HG03520 (cell line): ENCODE data around the gene ACAA2.
"Not testable (repeated sequence)": the region's sequence is repeated elsewhere in the genome, so short reads cannot be mapped to it uniquely, and the experiment has no call there.

ENCODE experiments used
- ATAC-seq: cut with Tn5 transposase; IDR thresholded peaks from one replicate; pipeline ENCODE4 v1.9.1; 2021; ENCODE audit warnings: mild to moderate bottlenecking, moderate library complexity; ENCODE audit not compliant: unreplicated experiment

ACAA2 gene

DNA sequence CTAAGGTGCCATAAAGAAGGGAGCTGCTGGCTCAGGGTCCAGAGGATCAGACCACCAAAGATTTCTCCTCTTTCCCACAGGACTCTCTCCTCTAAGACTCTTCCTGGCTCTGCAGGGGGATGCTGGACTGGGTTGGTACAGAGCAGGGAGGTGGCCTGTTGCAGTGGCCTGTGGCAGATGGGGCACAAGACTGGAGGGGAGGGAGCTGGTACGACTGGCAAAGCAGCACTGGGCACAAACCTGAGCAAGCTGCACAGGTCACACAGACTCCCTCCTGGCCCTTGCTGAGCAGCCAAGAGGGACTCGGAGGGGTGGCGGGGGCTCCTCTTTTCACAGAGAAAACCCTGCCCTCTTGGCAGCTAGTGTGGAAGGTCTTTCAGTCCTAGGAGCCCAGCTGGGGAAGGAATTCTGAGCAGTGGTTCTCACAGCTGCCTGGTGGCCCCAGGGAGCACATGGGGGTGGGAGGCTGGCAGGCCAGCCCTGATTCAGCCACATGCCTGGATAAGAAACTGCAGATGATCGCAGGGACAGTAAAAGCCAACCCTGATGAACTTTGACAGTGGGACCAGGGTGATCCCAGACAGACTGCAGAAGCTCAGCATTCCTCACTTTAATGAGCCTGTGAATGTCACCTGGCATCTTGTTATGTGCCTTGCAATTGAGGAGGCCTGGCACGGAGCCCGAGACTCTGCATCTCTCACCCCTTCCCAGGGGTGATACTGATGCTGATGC is 32.5 kb upstream of the ACAA2 start:
- no peak for ATAC-seq

DNA sequence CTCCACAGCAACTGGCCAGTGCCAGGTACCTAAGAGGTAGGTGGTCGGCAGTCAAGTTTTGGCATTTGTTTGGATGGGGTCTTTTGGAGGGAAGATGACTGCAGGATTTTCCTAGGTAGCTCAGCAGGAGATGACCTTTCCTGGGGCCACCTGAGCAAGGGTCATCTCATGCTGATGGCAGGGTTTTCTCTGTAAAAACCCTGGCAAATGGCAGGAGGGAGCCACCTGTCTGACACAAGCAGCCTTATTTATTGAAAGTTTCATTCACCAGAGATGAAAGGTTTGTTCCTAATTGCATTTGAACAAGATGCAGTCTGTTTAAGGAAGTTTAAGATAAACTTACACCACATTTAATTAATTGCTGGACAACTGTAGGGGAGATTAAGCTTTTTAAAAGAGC is 31.6 kb upstream of the ACAA2 start:
- no peak for ATAC-seq

DNA sequence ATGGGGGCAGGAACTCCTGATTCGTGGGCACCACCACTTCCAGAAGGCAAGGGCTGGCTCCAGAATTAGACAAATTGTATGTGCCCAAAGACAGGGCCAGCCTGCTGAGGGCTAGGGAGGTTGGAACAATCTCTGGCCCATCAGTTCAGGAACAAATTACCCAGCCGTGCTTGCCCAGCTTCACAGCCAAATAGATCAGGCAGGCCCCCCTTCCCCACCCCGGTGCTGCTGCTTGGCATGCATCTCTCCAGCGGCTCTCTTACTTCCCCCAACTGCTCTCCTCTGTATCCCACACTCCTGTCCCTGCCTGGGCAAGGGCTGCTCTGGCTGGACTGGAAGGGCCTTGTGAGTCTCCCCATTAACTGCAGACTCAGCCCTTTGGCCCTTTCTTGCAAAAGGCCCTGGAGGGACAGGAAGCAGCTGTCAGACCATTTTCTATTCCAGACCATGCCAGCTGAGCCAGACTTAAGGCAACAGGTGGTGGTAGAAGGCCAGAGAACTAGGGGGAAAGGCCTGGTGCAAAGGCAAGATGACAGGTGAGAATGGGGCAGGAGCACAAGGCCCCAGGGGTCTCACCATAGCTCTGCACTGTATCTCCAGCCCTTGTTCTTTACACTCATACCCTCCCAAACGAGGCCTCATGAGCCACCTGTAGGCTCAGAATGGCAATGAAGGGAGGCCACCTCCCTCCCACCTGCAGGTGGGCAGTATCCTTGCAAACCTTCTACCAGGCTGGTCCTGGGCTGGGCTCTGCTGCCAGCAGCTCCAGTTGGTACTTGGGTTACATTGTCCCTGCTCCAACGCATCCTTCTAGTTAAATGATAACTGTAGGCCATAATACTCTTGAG is 30.7 kb upstream of the ACAA2 start:
- ATAC-seq = no peak

DNA sequence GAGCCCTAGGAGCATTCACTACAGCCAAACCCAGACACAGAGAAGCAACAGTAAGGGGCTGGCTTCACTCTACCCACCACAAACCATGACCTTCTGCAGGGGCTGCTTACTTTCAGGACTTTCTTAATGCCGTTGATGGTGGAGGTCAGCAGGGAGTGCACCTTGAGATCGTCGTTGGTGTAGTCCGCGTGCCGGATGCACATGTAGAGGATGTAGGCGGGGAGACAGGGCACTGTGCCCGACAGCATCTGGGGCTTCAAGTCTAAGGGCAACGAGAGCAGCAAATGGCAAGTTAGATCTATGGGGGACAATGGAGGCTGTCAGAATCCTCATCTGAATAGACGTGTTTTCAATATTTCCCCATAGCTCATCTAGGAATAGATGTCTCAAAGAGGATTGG is 29.8 kb upstream of the ACAA2 start:
- no peak for ATAC-seq

DNA sequence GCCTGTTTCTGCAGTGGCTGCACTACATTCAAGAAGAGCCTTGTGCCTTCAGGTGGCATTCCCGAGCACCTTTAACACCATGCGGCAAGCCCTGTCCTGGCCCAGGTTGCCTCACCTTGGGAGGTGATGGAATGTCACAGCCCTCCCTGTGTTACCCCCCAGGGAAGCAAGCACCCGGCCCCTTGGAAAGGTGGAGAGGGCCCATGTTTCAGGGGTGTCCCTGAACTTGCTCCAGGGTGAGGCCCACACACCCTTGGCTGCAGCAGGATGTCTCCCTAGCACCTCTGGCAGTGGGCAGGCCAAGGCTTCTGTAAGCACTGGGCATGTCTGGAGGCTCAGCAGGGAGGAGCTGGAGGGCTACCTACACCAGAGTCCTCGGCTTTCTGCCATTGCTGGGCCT is 29.3 kb upstream of the ACAA2 start:
- no peak for ATAC-seq

DNA sequence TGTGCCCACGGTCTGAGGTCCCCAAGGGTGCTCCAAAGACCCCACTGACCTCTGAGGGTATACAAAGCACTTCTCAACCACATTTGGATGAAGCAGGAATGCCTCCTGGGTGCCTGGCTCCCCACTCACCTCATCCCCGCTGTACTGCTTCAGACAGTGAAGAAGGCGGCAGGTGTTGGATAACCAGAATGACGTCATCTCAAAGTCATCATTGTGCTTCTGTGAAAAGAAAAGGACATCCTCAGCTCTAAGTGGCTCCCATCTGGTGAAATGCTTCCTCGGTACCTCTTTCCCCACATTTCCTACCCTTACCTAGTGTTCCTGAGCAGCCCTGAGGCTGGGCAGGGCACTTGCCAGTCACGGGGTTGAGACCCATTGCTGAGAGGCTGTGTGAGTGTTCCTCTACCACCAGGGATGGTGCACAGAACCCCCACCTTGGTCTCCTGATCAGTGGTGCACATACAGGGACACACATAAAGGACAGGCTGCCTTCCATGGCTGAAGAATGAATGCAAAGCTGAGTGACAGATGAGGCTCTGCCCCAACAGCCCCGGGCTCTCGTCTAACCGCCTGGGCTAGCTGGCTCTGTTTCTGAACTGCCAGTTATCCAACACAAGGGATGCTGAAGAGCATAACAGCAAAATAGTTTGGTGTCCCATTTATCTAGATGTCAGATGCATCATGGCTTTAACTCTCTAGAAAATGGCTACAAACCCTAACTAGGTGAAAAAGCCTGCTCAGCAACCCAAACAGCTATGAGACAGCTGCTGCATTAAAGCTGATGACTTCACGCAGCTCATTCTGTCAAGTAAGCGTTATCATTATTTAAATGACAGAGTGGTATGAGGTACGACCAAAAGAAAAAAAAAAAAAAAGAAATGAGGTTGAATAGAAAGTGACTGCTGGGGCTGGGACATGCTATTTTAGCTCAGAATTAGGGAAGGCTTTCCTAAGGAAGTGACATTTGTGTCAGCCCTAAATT is 28.2 kb upstream of the ACAA2 start:
- no peak for ATAC-seq

DNA sequence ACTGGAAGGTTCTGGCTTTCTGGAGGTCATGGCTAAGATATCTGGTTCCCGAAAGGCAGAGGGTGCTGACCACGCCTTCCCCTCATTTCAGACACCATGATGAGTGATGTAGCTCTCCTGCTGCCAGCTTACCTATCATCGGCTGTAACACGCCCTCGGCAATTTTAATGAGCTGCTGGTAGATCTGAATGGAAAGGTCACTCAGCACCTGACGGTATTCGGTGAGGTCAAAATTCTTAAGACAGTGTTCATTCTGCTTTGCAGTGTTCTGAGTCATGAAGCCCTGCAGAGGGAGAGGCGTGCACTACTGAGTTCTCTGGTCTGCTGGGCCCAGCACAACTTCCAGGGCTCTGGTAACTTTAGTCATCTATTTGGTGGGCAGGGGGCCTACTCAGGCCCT is 25.7 kb upstream of the ACAA2 start:
- ATAC-seq = no peak

DNA sequence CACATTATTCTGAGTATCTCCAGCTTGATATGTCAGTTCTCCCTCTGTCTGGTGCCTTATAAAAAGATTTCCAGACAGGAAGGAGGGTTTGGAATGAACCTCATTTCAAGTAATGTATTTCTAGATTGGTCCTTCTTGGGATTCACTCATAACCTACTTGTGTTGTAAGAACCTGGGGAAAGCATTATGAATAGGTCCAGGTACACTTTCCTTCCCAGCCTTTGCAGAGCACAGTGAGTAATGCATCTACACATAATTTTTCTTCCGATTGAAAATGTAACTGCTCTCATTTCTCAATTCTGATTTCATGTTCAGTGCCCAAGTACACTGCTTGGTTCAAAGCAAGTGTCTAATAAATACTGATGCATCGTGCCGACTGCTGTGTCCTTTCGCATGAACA is 25.0 kb upstream of the ACAA2 start:
- no peak for ATAC-seq

DNA sequence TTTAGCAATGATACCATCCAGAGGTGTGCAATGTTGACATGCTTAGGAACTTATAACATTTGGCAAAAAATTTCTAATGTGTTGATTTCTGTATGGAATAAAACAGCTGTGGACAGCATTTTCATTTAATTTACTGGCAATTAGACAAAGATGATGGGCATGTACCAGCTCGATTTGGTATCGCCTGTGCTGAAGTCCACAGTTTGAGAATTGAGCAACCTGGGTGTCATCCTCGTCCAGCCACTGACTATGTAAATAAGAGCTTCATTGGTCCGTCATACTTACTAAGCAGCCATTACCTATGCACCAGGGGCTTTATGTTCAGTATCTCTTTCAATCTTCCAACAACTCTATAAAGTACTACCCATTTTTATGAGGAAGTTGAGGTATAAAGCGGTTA is 24.6 kb upstream of the ACAA2 start:
- no peak for ATAC-seq

DNA sequence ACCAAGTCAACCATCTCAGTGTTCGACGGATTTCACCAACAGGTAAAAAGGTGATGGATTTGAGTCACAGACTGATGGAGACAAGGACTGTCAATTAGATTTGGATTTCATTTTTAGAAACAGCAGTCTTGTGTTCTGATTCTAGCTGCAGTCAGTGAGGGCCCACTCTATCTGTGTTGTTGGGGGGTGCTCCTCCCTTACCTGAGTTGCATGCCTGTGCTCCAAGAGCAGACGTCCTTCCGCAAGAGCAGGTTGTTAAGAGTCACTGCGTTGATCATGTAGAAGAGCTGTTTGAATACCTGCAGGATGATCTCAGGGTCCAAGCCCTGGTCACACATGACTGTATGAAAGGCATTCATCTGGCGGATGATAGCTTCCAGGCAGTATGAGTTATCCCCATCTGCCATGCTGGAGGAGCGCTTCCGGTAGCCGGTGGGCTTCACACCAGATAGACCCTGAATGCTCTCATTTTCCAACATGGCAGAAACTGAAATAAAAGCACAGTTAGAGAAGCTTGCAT is 24.0 kb upstream of the ACAA2 start:
- not testable (repeated sequence) for ATAC-seq

DNA sequence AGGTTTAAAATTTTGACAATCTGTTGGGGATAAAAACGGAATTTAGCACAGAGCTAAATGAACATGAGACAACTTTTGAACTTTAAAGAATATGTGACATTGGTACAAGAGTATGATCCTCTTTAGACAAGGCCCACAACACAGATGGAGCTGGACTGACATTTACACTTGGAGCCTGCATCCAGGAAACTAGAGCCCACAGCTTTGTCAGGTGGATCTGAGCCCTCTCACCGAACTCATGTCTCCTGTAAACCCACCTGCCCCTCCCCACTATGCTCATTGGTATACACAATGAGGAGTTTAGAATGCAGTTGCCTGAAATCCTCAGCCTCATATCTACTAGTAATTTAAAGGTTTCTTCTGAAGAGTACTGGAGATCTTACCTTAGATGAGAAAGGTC is 22.1 kb upstream of the ACAA2 start:
- ATAC-seq = no peak

DNA sequence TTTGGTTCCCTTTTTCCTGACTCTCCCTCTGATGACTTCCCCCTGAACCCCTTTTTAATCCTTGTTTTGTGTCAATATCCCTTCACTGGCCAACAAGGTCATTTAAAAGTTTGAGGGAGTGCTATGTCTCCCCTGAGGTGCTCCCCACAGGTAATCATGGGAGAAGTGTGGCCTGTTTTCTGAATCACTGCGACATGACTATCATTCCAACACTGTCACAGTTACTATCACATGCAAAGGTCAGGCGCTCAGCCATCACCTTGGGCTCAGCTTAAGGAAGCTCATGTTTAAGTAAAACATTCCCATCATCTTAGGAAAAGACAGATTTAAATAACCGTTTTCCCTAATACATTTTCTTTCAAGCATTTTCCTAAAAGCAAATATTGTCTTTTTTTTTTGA is 20.9 kb upstream of the ACAA2 start:
- no peak for ATAC-seq

DNA sequence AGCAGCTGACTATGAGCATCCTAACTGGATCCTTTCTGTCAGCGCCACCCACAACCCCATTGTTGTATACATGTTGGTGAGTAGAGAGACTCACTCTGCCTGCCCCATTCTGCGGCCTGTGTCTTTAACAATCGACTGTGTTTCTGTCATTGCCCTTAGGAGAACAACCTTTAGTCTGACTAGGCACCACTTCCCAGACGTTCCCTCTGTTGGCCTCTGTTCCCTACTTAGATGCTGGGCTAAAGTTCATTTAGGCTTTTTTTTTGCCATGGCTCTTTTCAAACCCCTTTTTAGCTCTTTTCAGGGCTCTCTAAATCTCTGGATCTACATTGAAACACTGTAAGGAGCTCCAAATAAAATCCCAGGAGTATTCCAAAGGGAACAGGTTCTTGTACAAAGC is 20.5 kb upstream of the ACAA2 start:
- no peak for ATAC-seq

DNA sequence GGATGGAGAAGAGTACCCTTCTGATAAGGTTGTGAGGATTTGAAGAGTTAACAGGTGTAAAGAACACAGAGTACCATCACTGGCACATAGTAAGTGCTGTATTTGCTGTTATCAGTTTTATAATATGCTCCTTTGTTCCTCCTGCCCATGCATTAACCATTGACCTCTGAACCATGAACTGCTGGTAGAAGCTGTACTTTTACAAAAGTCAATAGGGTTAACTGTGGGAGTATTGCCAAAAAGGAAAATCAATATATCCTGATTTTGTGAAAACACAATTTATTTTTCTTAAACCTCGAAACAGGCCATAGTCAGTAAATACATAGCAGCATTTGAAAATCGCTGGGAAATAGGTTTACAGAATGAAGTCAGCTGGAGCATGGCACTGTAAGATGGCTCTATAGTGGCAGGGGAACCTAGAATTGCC is 18.9 kb upstream of the ACAA2 start:
- no peak for ATAC-seq

DNA sequence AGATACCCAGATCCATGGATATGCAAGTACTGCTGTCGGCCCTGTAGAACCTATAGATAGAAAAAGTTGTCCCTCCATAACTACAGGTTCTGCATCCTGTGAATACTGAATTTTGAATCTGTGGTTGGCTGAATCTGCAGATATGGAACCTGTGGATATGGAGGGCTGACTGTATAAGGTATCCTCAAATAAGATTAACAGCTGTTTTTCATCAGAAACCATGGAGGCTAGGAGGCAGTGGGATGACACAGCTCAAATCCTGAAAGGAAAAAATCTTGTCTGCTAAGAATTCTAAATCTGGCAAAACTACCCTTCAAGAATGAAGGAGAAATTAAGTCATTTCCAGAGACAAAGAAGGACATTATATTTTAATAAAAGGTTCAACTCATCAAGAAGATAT is 14.7 kb upstream of the ACAA2 start:
- no peak for ATAC-seq

DNA sequence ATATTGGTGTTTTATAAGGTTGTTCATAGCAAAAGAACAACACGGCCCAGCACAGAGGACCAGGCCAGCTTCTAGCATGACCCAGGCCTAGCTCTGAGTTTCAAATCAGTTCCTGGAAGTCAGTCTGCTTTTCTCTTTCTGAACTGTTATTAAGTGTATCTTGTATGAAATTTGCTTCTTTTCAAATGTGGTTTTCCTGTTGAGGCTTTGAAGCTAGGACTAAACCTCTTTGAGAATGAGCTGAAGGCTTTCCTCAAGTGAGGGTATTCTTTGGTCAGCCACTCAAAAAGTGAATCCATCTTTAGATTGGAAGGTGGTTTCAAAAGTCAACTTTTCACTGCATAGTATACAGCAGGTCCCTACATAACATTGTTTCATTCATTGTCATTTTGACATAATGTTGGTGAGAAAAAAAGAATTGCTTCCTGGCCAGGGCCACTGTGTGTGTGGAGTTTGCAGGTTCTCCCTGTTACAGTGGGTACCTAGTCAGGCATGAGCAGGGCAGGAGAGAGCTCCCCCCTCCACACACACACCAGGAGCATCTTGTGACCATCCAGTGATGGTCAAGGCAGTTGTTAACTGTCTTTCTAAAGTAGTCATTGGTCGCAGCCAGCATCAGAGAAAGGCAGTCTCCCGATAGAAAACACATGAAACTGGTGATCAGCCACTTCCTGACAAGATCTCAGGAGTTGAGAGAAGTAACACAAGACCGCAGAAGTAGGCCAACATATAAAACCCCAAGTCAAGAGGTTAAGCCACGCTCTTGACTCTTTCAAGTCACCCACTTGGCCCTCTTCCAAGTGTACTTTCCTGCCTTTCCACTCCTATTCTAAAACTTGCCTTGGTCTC is 6.7 kb upstream of the ACAA2 start:
- no peak for ATAC-seq

DNA sequence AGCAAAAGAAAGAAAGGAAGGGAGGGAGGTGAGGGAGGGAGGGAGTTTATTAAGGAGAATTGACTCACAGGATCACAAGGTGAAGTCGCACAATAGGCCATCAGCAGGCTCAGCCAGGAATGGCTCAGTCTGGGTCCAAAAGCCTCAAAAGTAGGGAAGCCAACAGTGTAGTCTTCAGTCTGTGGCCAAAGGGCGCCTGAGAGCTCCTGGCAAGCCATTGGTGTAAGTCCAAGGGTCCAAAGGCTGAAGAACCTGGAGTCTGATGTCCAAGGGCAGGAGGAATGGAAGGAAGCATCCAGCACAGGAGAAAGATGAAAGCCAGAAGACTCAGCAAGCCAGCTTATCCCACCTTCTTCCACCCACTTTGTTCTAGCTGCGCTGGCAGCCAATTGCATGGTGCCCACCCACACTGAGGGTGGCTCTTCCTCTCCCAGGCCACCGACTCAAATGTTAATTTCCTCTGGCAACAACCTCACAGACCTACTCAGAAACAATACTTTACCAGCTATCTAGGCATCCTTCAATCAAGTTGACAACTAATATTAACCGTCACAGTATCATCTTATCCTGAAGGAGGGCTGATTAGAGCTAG is 5.8 kb upstream of the ACAA2 start:
- ATAC-seq = no peak

DNA sequence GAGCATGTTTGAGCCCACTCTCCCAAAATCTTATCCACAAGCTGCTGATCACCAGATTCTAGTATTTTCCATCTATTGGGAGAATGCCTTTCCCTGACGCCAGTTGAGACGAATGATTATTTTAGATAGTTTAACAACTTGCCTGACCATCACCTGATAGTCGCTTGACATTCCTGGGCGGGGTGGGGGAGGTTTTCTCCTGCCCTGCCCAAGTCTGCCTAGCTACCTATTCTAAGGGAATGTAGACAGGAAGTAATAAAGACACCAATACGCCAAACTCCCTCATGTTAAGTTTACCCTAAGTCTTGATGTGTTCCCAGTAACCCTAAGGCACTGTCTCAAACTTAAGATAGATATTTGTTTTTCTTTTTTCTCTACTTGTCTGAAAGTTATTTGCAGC is 4.6 kb upstream of the ACAA2 start:
- no peak for ATAC-seq

DNA sequence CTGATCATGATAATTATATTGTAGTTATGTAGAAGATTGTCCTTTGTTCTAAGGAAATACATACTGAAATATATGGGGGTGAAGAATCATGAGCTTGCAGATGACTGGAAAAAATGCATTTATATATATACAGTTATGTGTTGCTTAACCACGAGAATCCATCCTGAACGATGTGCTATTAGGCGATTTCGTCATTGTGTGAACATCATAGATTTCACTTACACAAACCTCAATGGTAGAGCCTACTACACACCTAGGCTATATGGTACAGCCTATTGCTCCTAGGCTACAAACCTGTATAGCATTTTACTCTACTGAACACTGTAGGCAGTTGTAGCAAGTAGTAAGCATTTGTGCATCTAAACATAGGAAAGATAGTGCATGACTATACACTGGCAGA is 2.6 kb upstream of the ACAA2 start:
- no peak for ATAC-seq

DNA sequence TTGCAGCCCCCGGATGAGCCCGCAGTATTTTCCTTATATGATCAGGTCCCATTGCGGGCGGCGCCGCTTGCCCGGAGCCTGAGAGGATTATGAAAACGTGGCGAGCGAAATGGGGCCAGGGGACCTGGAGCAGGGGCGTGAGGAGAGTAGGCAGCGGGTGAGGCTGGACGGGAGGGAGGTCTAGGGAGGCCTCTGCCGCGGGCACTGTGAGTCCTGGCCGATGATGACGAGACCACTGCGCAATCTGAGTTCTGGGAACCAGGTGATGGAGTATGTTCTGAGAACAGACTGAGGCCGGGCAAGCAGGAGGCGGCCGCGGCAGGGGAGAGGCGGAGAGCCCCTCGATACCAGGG is 790 bp upstream of the ACAA2 start:
- peak; percentile 21 for ATAC-seq
